GM19043 (cell line): Measurements from ENCODE around the gene PLCB2.

Experiments
- ATAC-seq: cut with Tn5 transposase; IDR thresholded peaks from one replicate; pipeline ENCODE4 v1.9.1; 2021; ENCODE audit warnings: low read depth; ENCODE audit not compliant: unreplicated experiment

The PLCB2 gene

GRCh38 chr15:40306908-40307307 is 827 bp downstream of the PLCB2 start:
- no peak for ATAC-seq

- no peak for ATAC-seq
Measured at GRCh38 chr15:40306371-40306770, 1.4 kb downstream of the PLCB2 start.

GRCh38 chr15:40305281-40305680 is 2.5 kb downstream of the PLCB2 start:
- ATAC-seq: no peak

- ATAC-seq: no peak
Measured at GRCh38 chr15:40303576-40303975, 4.2 kb downstream of the PLCB2 start.

- ATAC-seq: no peak
Measured at GRCh38 chr15:40302981-40303380, 4.8 kb downstream of the PLCB2 start.

- no peak for ATAC-seq
Measured at GRCh38 chr15:40302288-40302886, 5.3 kb downstream of the PLCB2 start.

GRCh38 chr15:40301467-40302179 is 6.1 kb downstream of the PLCB2 start:
- no peak for ATAC-seq

- no peak for ATAC-seq
Measured at GRCh38 chr15:40300771-40301170, 7.0 kb downstream of the PLCB2 start.

- no peak for ATAC-seq
Measured at GRCh38 chr15:40300367-40300766, 7.4 kb downstream of the PLCB2 start.

GRCh38 chr15:40298216-40298935 is 9.4 kb downstream of the PLCB2 start:
- no peak for ATAC-seq

- no peak for ATAC-seq
Measured at GRCh38 chr15:40297356-40297755, 10.4 kb downstream of the PLCB2 start.

- ATAC-seq: no peak
Measured at GRCh38 chr15:40296561-40297230, 11.0 kb downstream of the PLCB2 start.

GRCh38 chr15:40295877-40296560 is 11.7 kb downstream of the PLCB2 start:
- ATAC-seq: no peak

- no peak for ATAC-seq
Measured at GRCh38 chr15:40295297-40295696, 12.4 kb downstream of the PLCB2 start.

GRCh38 chr15:40293905-40294895 is 13.5 kb downstream of the PLCB2 start:
- no peak for ATAC-seq

GRCh38 chr15:40293006-40293405 is 14.7 kb downstream of the PLCB2 start:
- no peak for ATAC-seq

- no peak for ATAC-seq
Measured at GRCh38 chr15:40292246-40292645, 15.5 kb downstream of the PLCB2 start.

- no peak for ATAC-seq
Measured at GRCh38 chr15:40290918-40291574, 16.7 kb downstream of the PLCB2 start.

- ATAC-seq: no peak
Measured at GRCh38 chr15:40290545-40290917, 17.2 kb downstream of the PLCB2 start.
